Activated T-cell treated with anti-CD3 and anti-CD28 coated beads, Interleukin-2, amount 50 U/mL, for 72 hours (primary cell): Measurements from ENCODE around the gene KTI12. TPM values are rescaled to one million over a fixed set of nuclear protein-coding genes. Genes with fewer than 3 reads are reported as not detected.

Experiments used
- ATAC-seq, 2 donors: fragments of 150-1000 bp; cut with Tn5 transposase; replicated peaks in 1 of 2; 2 replicates each; pipeline ENCODE4 v1.10.0; 2021; ENCODE audit warnings: moderate library complexity in 2 of 2, mild to moderate bottlenecking in 1 of 2
- DNase-seq, 2 donors: peaks; one replicate each; pipeline ENCODE4 v3.0.0; 2021 to 2022; ENCODE audit warnings: mixed read lengths in 1 of 2
- H3K27ac Mint-ChIP-seq: one replicate; pipeline ENCODE4 v1.8.0; 2022; ENCODE audit warnings: mild to moderate bottlenecking, moderate library complexity, mixed read lengths
- H3K27me3 Mint-ChIP-seq: one replicate; pipeline ENCODE4 v1.8.0; 2022; ENCODE audit warnings: low read depth, mixed read lengths
- H3K36me3 Mint-ChIP-seq, 2 donors: one replicate each; pipeline ENCODE4 v1.8.0; 2022; ENCODE audit warnings: mixed read lengths in 2 of 2, mild to moderate bottlenecking in 1 of 2; ENCODE audit not compliant: insufficient read depth in 2 of 2
- H3K4me1 Mint-ChIP-seq: one replicate; pipeline ENCODE4 v1.8.0; 2022; ENCODE audit warnings: low read depth, mixed read lengths
- H3K4me3 Mint-ChIP-seq, 2 donors: one replicate each; pipeline ENCODE4 v1.8.0; 2022; ENCODE audit warnings: mild to moderate bottlenecking in 2 of 2, mixed read lengths in 2 of 2, moderate library complexity in 2 of 2
- H3K9me3 Mint-ChIP-seq, 2 donors: one replicate each; pipeline ENCODE4 v1.8.0; 2022; ENCODE audit warnings: mixed read lengths in 2 of 2
- total RNA-seq, 2 donors: library from RNA; stranded (reverse); gene quantifications; one replicate each; pipeline ENCODE4 v1.2.3, GENCODE V29; 2022

The KTI12 gene
- total RNA-seq, 2 donors from 2014 or later, result 10.7 to 12.9 TPM

GRCh38 chr1:51989582-51990477, 43.8 kb downstream of the KTI12 start:
- H3K27me3 Mint-ChIP-seq, result peaks cover 44% of the 10 kb centered on the region
- no peak overlapping the region for H3K27ac Mint-ChIP-seq
- H3K4me3 Mint-ChIP-seq, result peak overlapping the region; percentile 55 to 72
- no peak for ATAC-seq
- H3K36me3 Mint-ChIP-seq, result no peaks in the 10 kb centered on the region
- H3K4me1 Mint-ChIP-seq, result peaks cover 9% of the 10 kb centered on the region
- no peaks in the 10 kb centered on the region for H3K9me3 Mint-ChIP-seq
- no peak for DNase-seq

- Mint-ChIP-seq H3K27ac (no peak overlapping the region), H3K27me3 (peaks cover 35% of the 10 kb centered on the region), H3K36me3 (no peaks in the 10 kb centered on the region), H3K4me1 (peaks cover 9% of the 10 kb centered on the region), H3K4me3 (no peak overlapping the region), H3K9me3 (no peaks in the 10 kb centered on the region)
- ATAC-seq (no peak), DNase-seq (no peak)
These were observed 45.4 kb downstream of the KTI12 start for GRCh38 chr1:51988254-51988653.

- Mint-ChIP-seq H3K4me3 (no peak overlapping the region), H3K27ac (no peak overlapping the region), H3K9me3 (no peaks in the 10 kb centered on the region), H3K27me3 (peaks cover 20% of the 10 kb centered on the region), H3K36me3 (no peaks in the 10 kb centered on the region), H3K4me1 (peaks cover 9% of the 10 kb centered on the region)
- DNase-seq (no peak), ATAC-seq (no peak)
These were observed 46.9 kb downstream of the KTI12 start for GRCh38 chr1:51986718-51987117.

- no peaks in the 10 kb centered on the region for H3K36me3 Mint-ChIP-seq
- H3K4me1 Mint-ChIP-seq, result no peaks in the 10 kb centered on the region
- ATAC-seq (no peak), DNase-seq (no peak)
- H3K27me3 Mint-ChIP-seq, result no peaks in the 10 kb centered on the region
- H3K4me3 Mint-ChIP-seq, result no peak overlapping the region
- no peak overlapping the region for H3K27ac Mint-ChIP-seq
- H3K9me3 Mint-ChIP-seq, result no peaks in the 10 kb centered on the region
These were observed 51.4 kb downstream of the KTI12 start for GRCh38 chr1:51982161-51982560.

Other genes starting within 250 kb of the KTI12 start
- 100 to 1,000 TPM; 209 to 226 TPM for gene NRDC, start 155.1 kb downstream of the KTI12 start, total RNA-seq
- under 1 TPM; 0.09 to 0.12 TPM for gene RAB3B, start 43.1 kb downstream of the KTI12 start, total RNA-seq
- gene TXNDC12, start 21.4 kb upstream of the KTI12 start, total RNA-seq, result 10 to 100 TPM; 50.5 to 54.2 TPM
- gene BTF3L4, start 22.5 kb upstream of the KTI12 start, total RNA-seq, result 10 to 100 TPM; 28.3 to 32.3 TPM
- gene ZFYVE9, start 108.3 kb upstream of the KTI12 start, total RNA-seq, result 1 to 10 TPM; 4.4 to 5.7 TPM